Stimulated activated memory B cell treated with anti-CD40 and anti-IgM and Interleukin-4, amounts not matched to agents 10 μg/mL and 1 μg/mL and 100 μg/mL, for 72 hours (primary cell): ENCODE data around the gene JADE1.
A peak's percentile ranks its signal among the peaks of the same experiment; 100 is the strongest.

Source experiments
- ATAC-seq: fragments of 150-1000 bp; cut with Tn5 transposase; 2 replicates; pipeline ENCODE4 v1.10.0; 2021
- H3K27ac Mint-ChIP-seq: one replicate; pipeline ENCODE4 v1.8.0; 2022; ENCODE audit warnings: mild to moderate bottlenecking, mixed read lengths
- H3K27me3 Mint-ChIP-seq: one replicate; pipeline ENCODE4 v1.8.0; 2022; ENCODE audit warnings: mixed read lengths
- H3K36me3 Mint-ChIP-seq: one replicate; pipeline ENCODE4 v1.8.0; 2022; ENCODE audit warnings: mixed read lengths
- H3K4me1 Mint-ChIP-seq: one replicate; pipeline ENCODE4 v1.8.0; 2022; ENCODE audit warnings: mixed read lengths
- H3K4me3 Mint-ChIP-seq: one replicate; pipeline ENCODE4 v1.8.0; 2022; ENCODE audit warnings: mild to moderate bottlenecking, moderate library complexity, mixed read lengths
- H3K9me3 Mint-ChIP-seq: one replicate; pipeline ENCODE4 v1.8.0; 2022; ENCODE audit warnings: mixed read lengths

JADE1 gene

DNA sequence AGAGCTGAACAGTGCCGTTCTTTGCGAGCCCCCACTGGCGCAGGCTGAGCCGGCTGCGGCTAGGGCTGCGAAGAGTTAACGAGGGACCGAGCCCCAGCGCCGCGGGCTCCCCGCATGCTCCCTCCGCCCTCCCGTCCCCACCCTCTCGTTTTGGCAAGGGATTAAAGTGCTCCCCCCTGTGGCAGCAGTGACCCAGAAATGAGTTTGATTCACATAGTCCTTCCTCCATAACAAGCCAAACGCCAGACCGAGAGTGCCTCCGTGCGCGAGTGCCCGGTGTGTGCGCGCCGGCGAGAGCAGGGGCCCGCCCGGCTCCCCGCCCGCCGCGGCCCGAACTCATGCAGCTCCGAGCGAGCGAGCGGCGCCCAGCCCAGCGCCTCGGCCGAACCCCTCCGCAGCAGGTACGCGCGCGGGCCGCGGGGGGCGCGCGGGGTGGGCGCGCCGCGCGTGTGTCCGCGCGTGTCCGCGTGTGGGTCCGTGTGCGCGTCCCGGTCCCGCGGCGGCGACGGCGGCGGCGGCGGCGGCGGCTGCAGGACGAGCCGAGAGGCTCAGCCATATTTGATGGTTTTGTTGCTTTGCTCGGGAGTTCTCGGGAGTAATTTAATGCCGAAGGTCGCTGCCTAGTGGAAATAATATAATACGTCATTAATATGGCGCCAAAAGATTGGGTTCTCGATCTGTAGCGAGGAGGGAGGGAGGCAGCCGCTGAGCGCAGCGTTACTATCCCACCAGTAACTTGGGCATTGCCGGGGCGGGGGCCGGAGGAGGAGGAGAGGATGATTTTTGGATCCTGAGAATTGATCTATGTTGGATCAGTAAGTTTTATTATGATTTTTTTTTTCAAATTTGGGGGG, at the start of gene JADE1:
JADE1 (plus strand) TSS at position 224 of the 854 bp plus-strand sequence. CDS start 22,059 bp downstream, outside the sequence.
- H3K36me3 Mint-ChIP-seq: no peaks in the 10 kb centered on the region
- H3K9me3 Mint-ChIP-seq: no peaks in the 10 kb centered on the region
- no peaks in the 10 kb centered on the region for H3K27me3 Mint-ChIP-seq
- H3K27ac Mint-ChIP-seq: peak within 1 kb of the TSS; percentile 99
- peak; percentile 85 for ATAC-seq
- H3K4me3 Mint-ChIP-seq: peak within 1 kb of the TSS; percentile 97
- H3K4me1 Mint-ChIP-seq: peaks cover 15% of the 10 kb centered on the region

GRCh38 chr4:128766781-128767180, 42.7 kb upstream of the JADE1 start:
- no peak for ATAC-seq
- H3K27me3 Mint-ChIP-seq: no peaks in the 10 kb centered on the region
- no peaks in the 10 kb centered on the region for H3K36me3 Mint-ChIP-seq
- no peak overlapping the region for H3K4me3 Mint-ChIP-seq
- H3K9me3 Mint-ChIP-seq: no peaks in the 10 kb centered on the region
- no peak overlapping the region for H3K27ac Mint-ChIP-seq
- H3K4me1 Mint-ChIP-seq: no peaks in the 10 kb centered on the region

GRCh38 chr4:128768373-128768996, 41.0 kb upstream of the JADE1 start:
- H3K27ac Mint-ChIP-seq: no peak overlapping the region
- no peak for ATAC-seq
- H3K27me3 Mint-ChIP-seq: no peaks in the 10 kb centered on the region
- H3K9me3 Mint-ChIP-seq: no peaks in the 10 kb centered on the region
- H3K4me1 Mint-ChIP-seq: no peaks in the 10 kb centered on the region
- H3K4me3 Mint-ChIP-seq: no peak overlapping the region
- H3K36me3 Mint-ChIP-seq: no peaks in the 10 kb centered on the region

DNA sequence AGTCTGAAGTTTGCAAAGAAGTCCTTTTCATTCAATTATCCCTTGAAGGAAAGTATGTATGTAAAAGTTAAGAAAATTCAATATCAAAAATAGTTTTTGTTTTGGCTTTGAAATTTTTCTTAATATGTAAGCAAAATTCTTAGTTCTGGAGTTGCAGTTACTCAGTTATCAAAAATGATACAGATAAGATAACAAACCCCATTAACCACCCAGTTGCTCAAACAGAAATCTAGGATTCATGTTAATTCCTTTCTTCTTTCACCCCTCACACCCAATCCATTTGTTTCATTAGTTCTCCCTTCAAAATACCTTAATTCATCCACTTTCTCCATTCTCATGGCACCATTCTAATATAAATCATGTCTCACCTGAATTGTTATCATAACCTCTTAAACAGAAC, 40.5 kb upstream of the JADE1 start:
- H3K9me3 Mint-ChIP-seq: no peaks in the 10 kb centered on the region
- H3K4me3 Mint-ChIP-seq: no peak overlapping the region
- no peaks in the 10 kb centered on the region for H3K4me1 Mint-ChIP-seq
- no peak for ATAC-seq
- no peaks in the 10 kb centered on the region for H3K36me3 Mint-ChIP-seq
- no peaks in the 10 kb centered on the region for H3K27me3 Mint-ChIP-seq
- H3K27ac Mint-ChIP-seq: no peak overlapping the region

DNA sequence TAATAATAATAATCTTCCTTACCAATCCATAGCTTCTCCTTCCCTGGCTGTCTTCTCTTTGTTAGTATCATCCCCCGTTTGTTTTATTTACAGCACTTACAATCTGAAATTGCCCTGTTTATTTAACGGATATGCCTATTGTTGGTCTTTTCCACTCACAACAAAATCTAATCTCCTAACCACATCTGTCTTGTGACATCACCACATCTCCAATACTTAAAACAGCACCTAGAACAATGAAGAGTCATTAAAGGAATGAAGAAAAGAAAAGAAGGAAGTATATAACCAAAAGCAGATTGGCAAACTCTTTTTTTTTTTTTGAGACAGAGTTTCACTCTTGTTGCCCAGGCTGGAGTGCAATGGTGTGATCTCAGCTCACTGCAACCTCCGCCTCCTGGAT, 38.7 kb upstream of the JADE1 start:
- H3K4me3 Mint-ChIP-seq: no peak overlapping the region
- H3K27ac Mint-ChIP-seq: no peak overlapping the region
- no peaks in the 10 kb centered on the region for H3K9me3 Mint-ChIP-seq
- H3K4me1 Mint-ChIP-seq: no peaks in the 10 kb centered on the region
- peaks cover 4% of the 10 kb centered on the region for H3K27me3 Mint-ChIP-seq
- ATAC-seq: no peak
- H3K36me3 Mint-ChIP-seq: no peaks in the 10 kb centered on the region

- no peak for ATAC-seq
- H3K27ac Mint-ChIP-seq: no peak overlapping the region
Observed at GRCh38 chr4:128775477-128775876, 34.0 kb upstream of the JADE1 start.

GRCh38 chr4:128775916-128776315, 33.6 kb upstream of the JADE1 start:
- Mint-ChIP-seq H3K4me1 (no peaks in the 10 kb centered on the region), H3K27ac (no peak overlapping the region), H3K27me3 (peaks cover 15% of the 10 kb centered on the region), H3K4me3 (no peak overlapping the region), H3K36me3 (no peaks in the 10 kb centered on the region), H3K9me3 (no peaks in the 10 kb centered on the region)
- ATAC-seq: no peak

More at GRCh38 chr4:128775477-128775876, 34.0 kb upstream of the JADE1 start:
- H3K27me3 Mint-ChIP-seq: peaks cover 15% of the 10 kb centered on the region
- no peaks in the 10 kb centered on the region for H3K4me1 Mint-ChIP-seq
- no peaks in the 10 kb centered on the region for H3K36me3 Mint-ChIP-seq
- no peak overlapping the region for H3K4me3 Mint-ChIP-seq
- H3K9me3 Mint-ChIP-seq: no peaks in the 10 kb centered on the region

- H3K4me1 Mint-ChIP-seq: no peaks in the 10 kb centered on the region
- no peak overlapping the region for H3K27ac Mint-ChIP-seq
- no peaks in the 10 kb centered on the region for H3K36me3 Mint-ChIP-seq
- H3K27me3 Mint-ChIP-seq: peaks cover 15% of the 10 kb centered on the region
- H3K9me3 Mint-ChIP-seq: no peaks in the 10 kb centered on the region
- ATAC-seq: no peak
- no peak overlapping the region for H3K4me3 Mint-ChIP-seq
Observed at GRCh38 chr4:128776794-128777216, 32.7 kb upstream of the JADE1 start.

DNA sequence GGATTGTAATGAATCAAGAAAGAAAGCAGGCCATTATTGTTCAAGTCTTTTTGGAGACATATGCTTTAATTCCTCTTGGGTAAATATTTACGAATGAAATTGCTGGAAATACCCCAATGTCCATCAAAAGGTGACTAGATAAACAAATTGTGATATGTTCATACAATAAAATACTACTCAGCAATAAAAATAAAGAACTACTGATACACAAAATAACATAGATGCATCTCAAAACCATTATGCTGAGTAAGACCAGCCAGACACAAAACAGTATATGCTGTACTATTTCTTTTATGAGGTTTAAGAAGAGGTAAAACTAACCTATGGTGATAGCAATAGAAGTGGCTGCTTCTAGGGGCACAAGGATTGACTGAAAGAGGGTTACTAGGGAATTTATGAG, 28.8 kb upstream of the JADE1 start:
- H3K9me3 Mint-ChIP-seq: no peaks in the 10 kb centered on the region
- no peak overlapping the region for H3K4me3 Mint-ChIP-seq
- H3K27ac Mint-ChIP-seq: no peak overlapping the region
- peaks cover 12% of the 10 kb centered on the region for H3K27me3 Mint-ChIP-seq
- ATAC-seq: no peak
- no peaks in the 10 kb centered on the region for H3K4me1 Mint-ChIP-seq
- H3K36me3 Mint-ChIP-seq: no peaks in the 10 kb centered on the region

DNA sequence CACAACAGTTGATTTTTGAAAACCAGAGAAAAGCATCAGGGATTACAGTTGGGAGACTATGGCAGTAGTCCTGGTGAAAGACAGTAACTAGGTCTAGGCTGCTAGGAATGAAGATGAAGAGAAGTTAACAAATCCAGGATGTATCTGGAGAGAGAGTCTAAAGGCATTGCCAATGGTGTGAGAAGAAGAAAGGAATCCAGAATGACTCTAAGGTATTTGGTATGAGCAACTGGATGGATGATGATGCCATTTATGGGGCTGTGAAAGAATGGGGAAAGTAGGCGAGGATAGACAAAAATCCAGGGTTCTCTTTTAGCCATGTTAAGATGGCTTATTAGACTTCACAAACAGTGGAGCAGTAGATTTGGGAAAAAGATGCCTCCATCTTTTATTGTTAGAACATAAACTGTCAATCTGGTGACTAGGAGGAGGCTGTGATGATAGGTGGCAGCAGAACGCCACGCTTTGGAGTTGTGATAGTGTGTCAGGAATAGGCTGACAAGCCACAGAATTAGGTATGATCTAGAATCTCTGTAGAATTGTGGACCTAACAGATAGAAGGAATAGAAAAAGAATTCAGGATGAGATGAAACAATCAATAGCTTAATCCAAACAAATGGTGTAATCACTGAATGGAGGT, 27.3 kb upstream of the JADE1 start:
- H3K27ac Mint-ChIP-seq: no peak overlapping the region
- no peaks in the 10 kb centered on the region for H3K27me3 Mint-ChIP-seq
- H3K9me3 Mint-ChIP-seq: no peaks in the 10 kb centered on the region
- no peak for ATAC-seq
- no peaks in the 10 kb centered on the region for H3K4me1 Mint-ChIP-seq
- no peak overlapping the region for H3K4me3 Mint-ChIP-seq
- no peaks in the 10 kb centered on the region for H3K36me3 Mint-ChIP-seq

- H3K27me3 Mint-ChIP-seq: no peaks in the 10 kb centered on the region
- no peaks in the 10 kb centered on the region for H3K4me1 Mint-ChIP-seq
- H3K4me3 Mint-ChIP-seq: no peak overlapping the region
- no peaks in the 10 kb centered on the region for H3K9me3 Mint-ChIP-seq
- H3K27ac Mint-ChIP-seq: no peak overlapping the region
- ATAC-seq: no peak
- no peaks in the 10 kb centered on the region for H3K36me3 Mint-ChIP-seq
Observed at GRCh38 chr4:128782875-128783614, 26.5 kb upstream of the JADE1 start.

GRCh38 chr4:128787509-128788311, 21.8 kb upstream of the JADE1 start:
- Mint-ChIP-seq H3K4me1 (no peaks in the 10 kb centered on the region), H3K27ac (no peak overlapping the region), H3K27me3 (no peaks in the 10 kb centered on the region), H3K36me3 (no peaks in the 10 kb centered on the region), H3K4me3 (no peak overlapping the region), H3K9me3 (no peaks in the 10 kb centered on the region)
- no peak for ATAC-seq

DNA sequence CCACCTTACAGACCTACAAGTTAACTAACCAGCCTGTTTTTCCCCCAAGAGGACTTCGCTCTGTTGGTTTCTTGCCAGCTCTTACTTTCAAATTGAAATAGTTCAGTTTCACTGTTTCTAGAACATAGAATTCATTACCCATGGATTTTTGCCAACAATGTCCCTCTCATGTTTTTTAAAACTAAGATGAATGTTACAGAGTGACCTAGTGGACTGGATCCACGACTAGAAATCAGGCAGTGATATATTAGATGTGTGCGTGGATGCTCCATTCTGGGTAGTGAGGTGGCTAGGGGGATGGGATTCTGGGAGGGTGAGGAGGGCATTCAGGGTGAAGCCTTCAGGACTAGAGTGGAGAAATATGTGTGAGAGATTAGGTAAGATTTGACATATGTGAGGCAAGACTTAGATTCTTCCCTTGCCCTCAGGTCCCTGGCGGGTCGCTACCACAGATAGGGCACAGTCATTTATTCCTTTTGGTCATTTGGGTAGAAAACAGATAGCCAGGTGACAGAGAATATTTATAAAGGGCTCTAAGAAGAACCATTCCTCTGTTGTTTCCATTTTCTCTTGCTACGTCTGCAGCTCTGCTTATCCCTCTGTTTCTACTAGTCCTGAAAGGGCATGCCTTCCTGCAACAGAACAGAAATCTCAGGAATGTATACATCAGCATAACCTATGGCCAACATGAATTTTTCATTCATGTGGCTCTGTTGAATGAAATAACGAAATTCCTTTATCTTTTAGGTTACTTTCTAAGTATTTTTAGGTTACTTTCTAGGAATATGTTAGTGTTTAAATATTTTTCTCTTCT, 15.4 kb upstream of the JADE1 start:
- Mint-ChIP-seq H3K4me3 (no peak overlapping the region), H3K27ac (no peak overlapping the region)
- no peak for ATAC-seq

DNA sequence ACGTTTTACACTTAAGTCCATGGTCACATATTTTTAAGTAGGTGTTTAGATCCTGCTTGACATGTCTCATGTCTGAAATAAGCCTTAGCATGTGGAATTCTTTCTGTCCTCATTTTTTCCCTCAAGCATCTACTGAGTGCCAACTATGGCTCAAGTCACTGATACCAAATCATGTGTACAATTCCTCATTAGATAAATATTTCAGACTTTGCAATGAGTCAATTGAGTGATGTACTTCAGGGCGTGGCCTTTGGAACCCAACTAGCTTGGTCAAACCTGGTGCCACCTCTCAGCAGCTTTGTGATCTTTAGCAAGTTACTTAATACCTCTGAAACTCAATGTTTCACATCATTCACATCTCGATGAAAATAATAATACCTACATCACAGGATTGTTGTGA, 12.6 kb upstream of the JADE1 start:
- Mint-ChIP-seq H3K4me3 (no peak overlapping the region), H3K9me3 (no peaks in the 10 kb centered on the region), H3K4me1 (no peaks in the 10 kb centered on the region), H3K36me3 (no peaks in the 10 kb centered on the region), H3K27ac (no peak overlapping the region), H3K27me3 (no peaks in the 10 kb centered on the region)
- ATAC-seq: no peak

More for the DNA sequence above, 15.4 kb upstream of the JADE1 start:
- no peaks in the 10 kb centered on the region for H3K36me3 Mint-ChIP-seq
- H3K9me3 Mint-ChIP-seq: no peaks in the 10 kb centered on the region
- H3K4me1 Mint-ChIP-seq: no peaks in the 10 kb centered on the region
- no peaks in the 10 kb centered on the region for H3K27me3 Mint-ChIP-seq
